Measurements from ENCODE around the gene GAGE12J. TPM values are rescaled to one million over a fixed set of nuclear protein-coding genes. Genes with fewer than 3 reads are reported as not detected.

GAGE12J gene
- total and polyA plus RNA-seq, 9 of the 15 experiments (the other 6 are each of a cell fraction or from before 2014, with no cell fraction given) = 0.20 to 0.84 (median 0.64) TPM; not detected in 5

GRCh38 chrX:49290215-49290614 lies 31.6 kb upstream of the GAGE12J start:
- in situ Hi-C loops (cut with MboI) = loop anchor here (10.0 kb wide), 1 partner anchor 245 kb away; the partner anchor contains the start of gene GAGE12C
- DNase-seq (ENCODE audit: extremely low read depth in 1 of 4, low spot score in 3 of 4) (no peak), FAIRE-seq (no peak), ATAC-seq (no peak)
- H2AFZ ChIP-seq (ENCODE audit: low read depth, low read length) = no peak overlapping the region
- H3K9me3 ChIP-seq (replicated peaks; ENCODE audit: control insufficient read depth, insufficient read depth, low read depth, low read length) = no peaks in the 10 kb centered on the region
- CTCF ChIA-PET (ENCODE audit: low intra/inter-chr PET ratio) = no interaction called here
- no peaks in the 10 kb centered on the region for H3K36me3 ChIP-seq (ENCODE audit: control insufficient read depth, insufficient read depth, low read length)
- no peak overlapping the region for H3K4me2 ChIP-seq (ENCODE audit: insufficient read depth, low read length)
- no peak overlapping the region for H3K4me3 ChIP-seq
- POLR2A ChIA-PET = no interaction called here
- WGBS (ENCODE audit: insufficient coverage, low coverage, missing lambda C conversion rate) = 33% methylated on average over 5 of the region's 7 CpGs
- intact Hi-C loops (cut with micrococcal nuclease) = loop anchor here (5.0 kb wide), 1 partner anchor 547 kb away; no protein-coding TSS in a partner anchor
- H3K4me1 ChIP-seq (replicated peaks in 1 of 2; ENCODE audit: control insufficient read depth in 2 of 2, insufficient read depth in 2 of 2, low read length in 2 of 2) = peaks cover 4 to 18% of the 10 kb centered on the region in 2 experiments; a peak in 4 of 5 replicates
- no peaks in the 10 kb centered on the region for H3K27me3 ChIP-seq (ENCODE audit: control insufficient read depth in 2 of 2, insufficient read depth in 2 of 2, low read length in 2 of 2)
- no peak overlapping the region for H3K9ac ChIP-seq (ENCODE audit: insufficient read depth in 1 of 2, low read depth in 2 of 2, low read length in 2 of 2)
- no peaks in the 10 kb centered on the region for H4K20me1 ChIP-seq (replicated peaks; ENCODE audit: control insufficient read depth, insufficient read depth, low read length)
- BruUV-seq (replicated peaks) = no TSS peak
- no peak overlapping the region for H3K27ac ChIP-seq (ENCODE audit: extremely low read depth, low read depth, low read length)
- no peaks in the 10 kb centered on the region for H3K9me1 ChIP-seq (ENCODE audit: control insufficient read depth, insufficient read depth, low read length)
- H3K79me2 ChIP-seq (ENCODE audit: control insufficient read depth, insufficient read depth, low read length) = no peaks in the 10 kb centered on the region
- no peak for TF ChIP-seq E2F6 (IDR thresholded peaks at IDR 0.05; ENCODE audit: borderline replicate concordance in 1 of 2, extremely low read depth in 1 of 2, insufficient read depth in 1 of 2, insufficient read length in 1 of 2, low read depth in 1 of 2, low read length in 1 of 2, poor library complexity in 1 of 2, severe bottlenecking in 1 of 2)
- TF ChIP-seq MNT (conservative IDR thresholded peaks at IDR 0.05) = no peak
- no peak for TF ChIP-seq CBX3 (IDR thresholded peaks at IDR 0.05; ENCODE audit: borderline replicate concordance in 1 of 2, low read length in 2 of 2)
- no peak for TF ChIP-seq MTA3 (IDR thresholded peaks at IDR 0.05; ENCODE audit: borderline replicate concordance)
- TF ChIP-seq ZNF143 (CRISPR knock-in tag; IDR thresholded peaks at IDR 0.05) = no peak
- TF ChIP-seq KLF1 (tag; IDR thresholded peaks at IDR 0.05) = no peak
- TF ChIP-seq MECOM (CRISPR knock-in tag; IDR thresholded peaks at IDR 0.05) = no peak
- TF ChIP-seq ZBTB2 (IDR thresholded peaks at IDR 0.05) = no peak
- no peak for TF ChIP-seq CHCHD3 (CRISPR knock-in tag; IDR thresholded peaks at IDR 0.05)
- no peak for TF ChIP-seq TFE3 (CRISPR knock-in tag; IDR thresholded peaks at IDR 0.05)
- no peak for TF ChIP-seq MYBL2 (IDR thresholded peaks at IDR 0.05; ENCODE audit: low read depth)
- TF ChIP-seq MYBL2 (CRISPR knock-in tag; IDR thresholded peaks at IDR 0.05; ENCODE audit: borderline replicate concordance) = no peak
- no peak for TF ChIP-seq BCLAF1 (IDR thresholded peaks at IDR 0.05; ENCODE audit: borderline replicate concordance in 1 of 2, control insufficient read depth in 1 of 2, low read depth in 2 of 2, low read length in 1 of 2)

All from K562 (cell line).